Kidney (tissue), 14 donors: ENCODE measurements around the gene RAPGEF6. TPM values are rescaled to one million over a fixed set of nuclear protein-coding genes. Genes with fewer than 3 reads are reported as not detected.

Source experiments
- DNase-seq, 5 donors: peaks; one replicate each; pipeline ENCODE4 v3.0.0-alpha.2; 2013 to 2020
- FAIRE-seq: peaks from 2 replicates; lab custom pipeline; 2012; peaks lifted over from hg19 to GRCh38; lab: Jason Lieb, UNC
- H3K27ac ChIP-seq, 2 donors: one replicate each; pipeline ENCODE4 v1.7.0; 2013; ENCODE audit warnings: low read depth in 2 of 2, low read length in 2 of 2, inconsistent platforms in 1 of 2
- H3K27me3 ChIP-seq: one replicate; pipeline ENCODE4 v1.7.1; 2013; ENCODE audit warnings: low read length, inconsistent platforms; ENCODE audit not compliant: control insufficient read depth, insufficient read depth
- H3K36me3 ChIP-seq, 3 donors: one replicate each; pipeline versions ENCODE4 v1.7.0 to v1.7.1; 2013; ENCODE audit warnings: low read length in 3 of 3, control low read depth in 1 of 3, inconsistent platforms in 1 of 3; ENCODE audit not compliant: insufficient read depth in 3 of 3, control insufficient read depth in 2 of 3
- H3K4me1 ChIP-seq, 3 donors: one replicate each; pipeline versions ENCODE4 v1.7.0 to v1.7.1; 2013; ENCODE audit warnings: low read length in 3 of 3, inconsistent platforms in 1 of 3, low read depth in 1 of 3; ENCODE audit not compliant: control insufficient read depth in 2 of 3, insufficient read depth in 2 of 3
- H3K4me3 ChIP-seq, 3 donors: one replicate each; pipeline versions ENCODE4 v1.7.0 to v1.8.1; 2013; ENCODE audit warnings: low read length in 3 of 3, control low read depth in 1 of 3, inconsistent platforms in 1 of 3
- H3K9ac ChIP-seq, 3 donors: one replicate each; pipeline versions ENCODE4 v1.7.0 to v1.7.1; 2013; ENCODE audit warnings: low read length in 3 of 3, control low read depth in 1 of 3, inconsistent platforms in 1 of 3
- H3K9me3 ChIP-seq, 3 donors: one replicate each; pipeline versions ENCODE4 v1.7.0 to v1.7.1; 2013; ENCODE audit warnings: low read length in 3 of 3, control low read depth in 1 of 3, inconsistent platforms in 1 of 3; ENCODE audit not compliant: control insufficient read depth in 2 of 3, insufficient read depth in 1 of 3
- CTCF ChIP-seq: IDR thresholded peaks from 3 replicates; pipeline ENCODE4 v1.5.1; 2012; ENCODE audit warnings: mild to moderate bottlenecking, moderate library complexity, borderline replicate concordance; ENCODE audit not compliant: insufficient read depth; ENCODE audit errors: extremely low read depth
- intact Hi-C: fragments of 100-400 bp; cut with DNase I; formaldehyde crosslinking; loops from one replicate; pipeline ENCODE4 v1.11.1; 2022
- polyA plus RNA-seq: library from polyadenylated mRNA; stranded (reverse); fragments of 350-450 nt; fragmentation: Illumina TruSeq; extraction: RNeasy Lipid Tissue Mini Kit (QIAGEN cat#74804); gene quantifications from one replicate; pipeline ENCODE4 v1.2.3, GENCODE V29; 2014; ENCODE audit warnings: low read depth, low replicate concordance; ENCODE audit not compliant: insufficient read depth
- total RNA-seq: library from RNA; stranded (reverse); fragmentation: NEBNext Ultra II Directional; extraction: Animal tissue kit (Norgen Biotek cat#: 25700); gene quantifications from one replicate; pipeline ENCODE4 v1.2.1, GENCODE V29; 2021
- donor health status: control.
- donor health status: control.
- donor health status: control.
- donor health status: control.
- donor health status: control.
- donor health status: DM: yes; HTN: yes; CAD: no.
- donor health status: Normal renal cell carcinoma (clear cell type).

The RAPGEF6 gene
- total and polyA plus RNA-seq, 2 donors from 2014 or later = 1.8 to 28.6 TPM

- Histone ChIP-seq H3K4me1 (no peaks in the 10 kb centered on the region), H3K9me3 (no peaks in the 10 kb centered on the region), H3K27ac (no peak overlapping the region), H3K27me3 (no peaks in the 10 kb centered on the region), H3K36me3 (peaks cover 0 to 3% (median 0%) of the 10 kb centered on the region in 3 donors), H3K4me3 (no peak overlapping the region), H3K9ac (no peak overlapping the region)
- intact Hi-C loops = no loop called here
- FAIRE-seq (no peak), DNase-seq (no peak)
- no peak for TF ChIP-seq CTCF
Measured at GRCh38 chr5:131563434-131564228, 71.4 kb downstream of the RAPGEF6 start.

GRCh38 chr5:131550606-131551005 is 84.4 kb downstream of the RAPGEF6 start:
- TF ChIP-seq CTCF = no peak
- no peaks in the 10 kb centered on the region for H3K9me3 ChIP-seq
- H3K4me3 ChIP-seq = no peak overlapping the region
- H3K4me1 ChIP-seq = no peaks in the 10 kb centered on the region
- FAIRE-seq = no peak
- intact Hi-C loops = no loop called here
- no peaks in the 10 kb centered on the region for H3K27me3 ChIP-seq
- no peaks in the 10 kb centered on the region for H3K36me3 ChIP-seq
- H3K27ac ChIP-seq = no peak overlapping the region
- DNase-seq = no peak
- no peak overlapping the region for H3K9ac ChIP-seq

GRCh38 chr5:131548176-131548575 is 86.9 kb downstream of the RAPGEF6 start:
- Histone ChIP-seq H3K27ac (no peak overlapping the region), H3K9me3 (no peaks in the 10 kb centered on the region), H3K36me3 (no peaks in the 10 kb centered on the region), H3K9ac (no peak overlapping the region), H3K4me3 (no peak overlapping the region), H3K4me1 (no peaks in the 10 kb centered on the region), H3K27me3 (no peaks in the 10 kb centered on the region)
- no peak for DNase-seq
- intact Hi-C loops = no loop called here
- TF ChIP-seq CTCF = no peak
- no peak for FAIRE-seq
